Measurements from ENCODE around the gene LRP2BP.
"Not testable (repeated sequence)": the region's sequence is repeated elsewhere in the genome, so short reads cannot be mapped to it uniquely, and the experiment has no call there.

Gene LRP2BP

DNA sequence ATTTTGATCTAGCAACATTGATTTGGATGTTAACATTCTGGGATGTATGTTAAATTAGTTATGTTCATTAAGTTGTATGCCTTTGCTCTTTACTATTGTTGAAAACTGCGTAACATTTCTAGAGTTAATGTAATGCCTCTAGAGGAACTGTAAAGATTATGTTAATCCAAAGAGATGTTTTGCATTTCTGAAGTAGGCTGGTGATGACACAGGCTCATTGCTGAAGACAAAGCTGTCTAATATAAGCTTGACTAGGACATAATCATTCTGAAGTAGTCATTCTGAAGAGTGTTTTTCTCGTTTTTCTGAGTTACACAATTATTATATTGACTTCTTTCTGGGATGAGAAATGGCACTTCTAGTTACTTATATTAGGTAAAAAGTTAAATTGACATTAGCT lies 72.9 kb downstream of the LRP2BP start:
- DNase-seq, result no peak

- DNase-seq, result no peak
Observed at GRCh38 chr4:185318679-185319078, 77.0 kb downstream of the LRP2BP start.

DNA sequence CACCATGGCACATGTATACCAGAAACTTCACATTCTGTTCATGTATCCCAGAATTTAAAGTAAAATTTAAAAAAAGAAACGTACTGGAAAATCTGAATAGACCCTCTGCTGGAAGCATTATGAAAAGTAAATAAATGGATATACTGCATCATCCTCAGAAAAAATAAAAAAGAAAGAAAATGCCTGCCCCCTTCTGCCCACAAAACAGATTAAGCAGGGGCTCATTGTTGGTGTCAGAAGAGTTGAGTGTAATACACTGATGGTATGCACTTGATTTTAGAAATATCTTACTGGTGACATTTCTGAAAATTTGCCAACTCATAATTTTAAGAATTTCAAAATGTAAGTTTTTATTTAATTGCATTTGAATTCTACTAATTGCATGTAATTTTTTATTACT lies 77.8 kb downstream of the LRP2BP start:
- DNase-seq, result no peak

GRCh38 chr4:185317462-185317861 lies 78.3 kb downstream of the LRP2BP start:
- not testable (repeated sequence) for DNase-seq

Measured in T-helper 9 cell (primary cell).